Left ventricle myocardium inferior (tissue), 1 donor: ENCODE data around the gene ARF3. TPM values are rescaled to one million over a fixed set of nuclear protein-coding genes. Genes with fewer than 3 reads are reported as not detected.

Experiments
- DNase-seq: peaks from one replicate; pipeline ENCODE4 v3.0.0-alpha.2; 2020
- H3K27ac ChIP-seq: fragments of 200-600 bp; replicated peaks from 2 replicates; pipeline ENCODE4 v1.8.0; 2021
- H3K27me3 ChIP-seq: fragments of 200-600 bp; 2 replicates; pipeline ENCODE4 v1.8.0; 2021; ENCODE audit warnings: low read depth
- H3K36me3 ChIP-seq: fragments of 200-600 bp; 2 replicates; pipeline ENCODE4 v1.8.0; 2021
- H3K4me1 ChIP-seq: fragments of 200-600 bp; 2 replicates; pipeline ENCODE4 v1.8.0; 2021
- H3K4me3 ChIP-seq: fragments of 200-600 bp; 2 replicates; pipeline ENCODE4 v1.8.0; 2021; ENCODE audit warnings: mild to moderate bottlenecking, moderate library complexity
- H3K9me3 ChIP-seq: fragments of 200-600 bp; replicated peaks from 2 replicates; pipeline ENCODE4 v1.8.0; 2021
- intact Hi-C: fragments of 100-400 bp; cut with micrococcal nuclease; formaldehyde crosslinking; loops from one replicate; pipeline ENCODE4 v1.11.0; 2022
- long read RNA-seq: library from polyadenylated mRNA; unstranded; transcript quantifications from one replicate; pipeline ENCODE4 v2.0.0, GENCODE V29; 2021
- total RNA-seq: library from RNA; stranded (reverse); fragmentation: NEBNext Ultra II Directional; extraction: Animal tissue kit (Norgen Biotek cat#: 25700); gene quantifications from one replicate; pipeline ENCODE4 v1.2.1, GENCODE V29; 2021
- TF ChIP-seq, protein P1 (sequence below): fragments of 200-600 bp; IDR thresholded peaks from 2 replicates; pipeline ENCODE4 v1.8.0; 2021; ENCODE audit warnings: antibody characterized with exemption, mild to moderate bottlenecking, borderline replicate concordance
- donor health status: DM: no; HTN: yes; CAD: no; lungs with severe emphysema.

Gene ARF3
- 49.6 TPM for total RNA-seq
- long read RNA-seq, full-length matches to known transcripts, result 24 of 29 reads
- long read RNA-seq, partial matches to known transcripts, result 0 of 29 reads
- long read RNA-seq, other reads (novel, unspliced or antisense), result 5 of 29 reads

DNA sequence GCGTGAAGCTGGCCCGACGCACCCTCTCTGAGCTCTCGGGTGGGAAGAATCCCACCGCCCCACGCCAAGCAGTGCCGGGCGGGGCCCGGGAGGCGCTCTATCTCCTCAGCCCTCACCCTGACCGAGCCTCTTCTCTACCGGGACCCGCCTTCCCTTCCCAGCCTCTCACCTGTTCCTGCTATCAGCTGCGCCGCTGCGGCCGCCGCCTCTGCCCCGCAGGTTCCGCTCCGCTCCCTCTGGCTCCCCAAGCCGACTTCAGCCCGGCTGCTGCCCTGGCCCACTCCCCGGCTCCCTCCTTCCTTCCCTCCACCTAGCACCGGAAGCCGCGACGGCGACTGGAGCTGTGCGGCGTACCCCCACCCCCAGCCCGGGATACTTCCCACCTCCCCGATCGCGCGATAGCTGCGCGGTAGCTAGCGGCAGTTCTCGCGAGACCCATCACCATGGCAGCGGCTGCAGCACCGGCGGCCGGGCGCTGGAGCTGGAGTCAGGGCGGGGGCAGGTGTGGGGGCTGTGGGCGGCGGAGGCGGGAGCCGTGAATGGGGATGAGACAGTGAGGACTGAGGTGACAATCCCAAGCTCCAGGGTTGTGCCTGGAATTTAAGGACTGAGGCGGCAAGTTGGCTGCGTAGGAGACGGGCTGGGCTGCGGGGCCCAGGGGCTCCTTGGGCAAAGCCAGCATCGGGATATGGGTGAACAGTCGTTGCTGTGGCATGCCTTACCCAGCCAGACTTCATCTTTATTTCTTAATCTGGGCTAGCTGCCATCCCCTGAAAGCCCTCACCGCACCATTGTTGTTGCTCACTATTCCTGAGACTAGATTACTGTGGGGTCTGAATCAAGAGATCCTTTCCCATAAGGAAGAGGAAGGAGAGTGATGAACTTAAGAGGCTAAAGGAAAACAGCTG lies at the start of gene ARF3:
TSS of gene ARF3 (minus strand) at position 347 of the 908 bp plus-strand sequence. CDS start 16,392 bp downstream, outside the sequence.
- Histone ChIP-seq H3K27me3 (peaks cover 27% of the 10 kb centered on the region), H3K4me1 (peaks cover 42% of the 10 kb centered on the region), H3K27ac (peak within 1 kb of the TSS; percentile 81), H3K4me3 (peak within 1 kb of the TSS; percentile 85), H3K9me3 (no peaks in the 10 kb centered on the region), H3K36me3 (peaks cover 3% of the 10 kb centered on the region)
- TF ChIP-seq, protein P1, sequence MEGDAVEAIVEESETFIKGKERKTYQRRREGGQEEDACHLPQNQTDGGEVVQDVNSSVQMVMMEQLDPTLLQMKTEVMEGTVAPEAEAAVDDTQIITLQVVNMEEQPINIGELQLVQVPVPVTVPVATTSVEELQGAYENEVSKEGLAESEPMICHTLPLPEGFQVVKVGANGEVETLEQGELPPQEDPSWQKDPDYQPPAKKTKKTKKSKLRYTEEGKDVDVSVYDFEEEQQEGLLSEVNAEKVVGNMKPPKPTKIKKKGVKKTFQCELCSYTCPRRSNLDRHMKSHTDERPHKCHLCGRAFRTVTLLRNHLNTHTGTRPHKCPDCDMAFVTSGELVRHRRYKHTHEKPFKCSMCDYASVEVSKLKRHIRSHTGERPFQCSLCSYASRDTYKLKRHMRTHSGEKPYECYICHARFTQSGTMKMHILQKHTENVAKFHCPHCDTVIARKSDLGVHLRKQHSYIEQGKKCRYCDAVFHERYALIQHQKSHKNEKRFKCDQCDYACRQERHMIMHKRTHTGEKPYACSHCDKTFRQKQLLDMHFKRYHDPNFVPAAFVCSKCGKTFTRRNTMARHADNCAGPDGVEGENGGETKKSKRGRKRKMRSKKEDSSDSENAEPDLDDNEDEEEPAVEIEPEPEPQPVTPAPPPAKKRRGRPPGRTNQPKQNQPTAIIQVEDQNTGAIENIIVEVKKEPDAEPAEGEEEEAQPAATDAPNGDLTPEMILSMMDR, result no peak
- peak; percentile 95 for DNase-seq
- intact Hi-C loops, result no loop called here

DNA sequence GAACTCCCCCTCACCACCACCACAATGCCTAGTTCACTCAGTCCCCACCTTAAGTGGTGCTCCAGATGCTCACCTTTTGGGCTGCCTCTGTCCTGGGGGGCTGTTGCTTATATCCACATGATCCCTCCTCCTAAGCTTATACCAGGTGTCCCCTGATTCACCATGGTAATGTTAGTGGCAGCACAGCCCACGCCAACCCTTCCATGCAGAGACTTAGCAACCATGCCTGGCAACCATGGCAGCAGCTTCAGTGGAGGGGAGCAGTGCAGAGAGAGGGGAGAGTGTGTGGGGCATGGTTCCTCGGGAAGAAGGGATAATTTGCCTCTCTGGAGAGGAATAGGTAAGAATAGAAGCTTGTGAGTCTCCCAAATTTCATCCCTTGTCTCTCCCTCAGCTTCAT lies 43.1 kb upstream of the ARF3 start:
- Histone ChIP-seq H3K27ac (peak overlapping the region; percentile 50), H3K36me3 (peaks cover 48% of the 10 kb centered on the region), H3K27me3 (peaks cover 53% of the 10 kb centered on the region), H3K4me1 (peaks cover 54% of the 10 kb centered on the region), H3K4me3 (peak overlapping the region; percentile 69), H3K9me3 (no peaks in the 10 kb centered on the region)
- DNase-seq, result no peak
- intact Hi-C loops, result no loop called here
- TF ChIP-seq, protein P1, result no peak

DNA sequence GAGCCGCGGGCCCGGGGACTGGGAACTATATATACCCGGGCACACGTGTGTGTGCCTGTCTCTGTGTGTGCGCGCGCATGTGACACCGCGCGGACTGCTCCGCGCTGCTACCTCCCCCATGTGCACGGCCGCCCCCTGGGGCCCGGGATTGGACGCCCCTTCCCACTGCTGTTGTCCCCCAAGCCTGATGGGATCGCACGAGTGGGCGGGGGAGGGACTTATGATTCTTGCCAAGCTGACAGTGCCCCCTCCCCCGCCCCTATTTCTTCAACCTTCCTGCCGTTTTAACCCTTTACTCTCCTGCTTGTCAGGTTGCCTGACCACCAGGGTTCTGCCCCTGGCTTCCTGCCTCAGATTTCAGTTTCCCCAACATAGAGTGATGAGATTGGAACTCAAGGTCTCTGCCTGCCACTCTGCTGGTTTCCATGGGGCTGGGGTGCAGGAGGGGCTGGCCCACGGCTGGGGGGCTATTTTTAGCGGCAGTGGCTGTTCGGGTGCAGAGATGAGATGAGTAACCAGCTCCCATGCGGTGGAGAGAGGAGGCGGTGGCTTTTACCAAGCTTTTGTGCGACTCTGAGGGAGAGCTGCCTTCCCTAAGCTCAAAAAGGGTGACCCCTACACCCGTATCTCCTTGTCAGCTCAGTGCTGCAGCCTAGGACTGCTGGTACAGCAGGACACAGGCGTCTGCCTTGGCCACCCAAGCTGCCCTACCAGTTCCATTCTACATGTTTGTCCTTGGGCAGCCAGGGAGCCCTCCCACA lies 42.3 kb upstream of the ARF3 start, which contains the start of gene DDN:
TSS of gene DDN (minus strand) at position 5 of the 761 bp plus-strand sequence. CDS start 88 bp downstream, outside the sequence.
- H3K9me3 ChIP-seq, result no peaks in the 10 kb centered on the region
- H3K36me3 ChIP-seq, result peaks cover 42% of the 10 kb centered on the region
- H3K4me1 ChIP-seq, result peaks cover 62% of the 10 kb centered on the region
- TF ChIP-seq, protein P1, result no peak
- no peak for DNase-seq
- H3K4me3 ChIP-seq, result peak within 1 kb of the TSS; percentile 69
- intact Hi-C loops, result no loop called here
- peak within 1 kb of the TSS; percentile 50 for H3K27ac ChIP-seq
- H3K27me3 ChIP-seq, result peaks cover 61% of the 10 kb centered on the region

DNA sequence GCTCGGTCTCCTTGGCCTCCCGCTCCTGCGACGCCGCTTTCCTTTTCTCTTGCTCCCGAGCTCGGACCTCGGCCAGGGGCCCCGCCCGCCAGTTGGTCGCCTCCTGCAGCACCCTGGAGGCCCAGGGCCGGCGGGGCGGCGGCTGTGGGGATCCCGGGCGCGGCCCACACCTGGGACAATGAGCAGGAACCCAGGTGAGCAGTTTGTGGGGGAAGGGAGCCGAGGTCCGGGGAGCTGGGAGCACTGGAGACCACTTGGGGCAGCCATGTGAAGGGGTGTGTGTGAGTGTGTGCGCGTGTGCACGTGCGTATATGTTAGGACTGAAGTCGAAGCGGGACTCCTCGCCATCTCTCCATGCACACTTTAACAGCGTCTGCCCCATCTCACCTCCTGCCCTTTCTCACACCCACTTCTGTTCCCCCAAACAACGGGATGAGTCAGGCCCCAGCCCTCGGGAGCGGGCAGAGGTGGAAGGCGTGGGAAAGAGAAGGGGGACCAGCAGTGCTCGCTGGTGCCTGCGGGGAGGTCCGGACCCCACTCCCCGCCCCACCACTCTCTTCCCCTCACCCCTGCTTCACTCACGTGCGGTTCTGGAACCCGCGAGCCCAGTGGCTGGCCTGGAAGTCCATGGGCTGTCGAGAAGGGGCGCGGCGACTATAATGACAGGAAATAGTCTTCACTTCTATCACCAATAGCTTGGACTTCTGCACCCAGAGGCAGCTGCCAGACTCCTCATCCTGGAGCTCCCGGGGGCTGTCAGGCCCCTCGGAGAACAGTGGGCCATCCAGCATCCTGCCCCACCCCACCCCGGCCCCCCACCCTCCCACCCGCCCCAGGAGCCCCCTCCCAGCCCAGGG lies 41.4 kb upstream of the ARF3 start:
- intact Hi-C loops, result no loop called here
- Histone ChIP-seq H3K4me3 (peak overlapping the region; percentile 69), H3K9me3 (no peaks in the 10 kb centered on the region), H3K36me3 (peaks cover 34% of the 10 kb centered on the region), H3K4me1 (peaks cover 64% of the 10 kb centered on the region), H3K27ac (no peak overlapping the region), H3K27me3 (peaks cover 69% of the 10 kb centered on the region)
- TF ChIP-seq, protein P1, result no peak
- no peak for DNase-seq
